Ovary (tissue), 9 donors: ENCODE data around the gene TMTC2. TPM values are rescaled to one million over a fixed set of nuclear protein-coding genes. Genes with fewer than 3 reads are reported as not detected.

ENCODE experiments used
- DNase-seq, 5 donors: peaks; one replicate each; pipeline ENCODE4 v3.0.0-alpha.2; 2019 to 2020
- H3K27ac ChIP-seq, 2 donors: fragments of 200-600 bp; one replicate each; pipeline versions ENCODE4 v1.5.1 to v1.8.0; 2019 to 2022
- H3K27me3 ChIP-seq: fragments of 200-600 bp; one replicate; pipeline ENCODE4 v1.8.0; 2022
- H3K36me3 ChIP-seq: fragments of 200-600 bp; sonication (generic); one replicate; pipeline ENCODE4 v1.5.1; 2019
- H3K4me1 ChIP-seq: one replicate; pipeline ENCODE4 v1.8.1; 2013; ENCODE audit warnings: mild to moderate bottlenecking, moderate library complexity; ENCODE audit not compliant: insufficient read depth
- H3K4me3 ChIP-seq: fragments of 200-600 bp; sonication (generic); one replicate; pipeline ENCODE4 v1.5.1; 2017
- H3K9me3 ChIP-seq, 2 donors: fragments of 200-600 bp in 1 of 2; sonication (generic) in 1 of 2; one replicate each; pipeline versions ENCODE4 v1.5.1 to v1.8.1; 2013 to 2019; ENCODE audit warnings: mild to moderate bottlenecking in 1 of 2, moderate library complexity in 1 of 2
- EP300 ChIP-seq: sonication (generic); formaldehyde crosslinking; IDR thresholded peaks from one replicate; pipeline ENCODE4 v1.6.1; 2017; ENCODE audit warnings: antibody characterized with exemption
- POLR2A ChIP-seq: fragments of 450-650 bp; IDR thresholded peaks from one replicate; pipeline ENCODE4 v1.6.1; 2017; ENCODE audit warnings: antibody characterized with exemption, mild to moderate bottlenecking, moderate library complexity
- WGBS, 3 donors: extraction: QIAGEN DNeasy Blood & Tissue Kit in 1 of 3; methylation state at CpG; one replicate each; pipeline versions ENCODE4 v1.1.5 to v1.1.7; 2013 to 2017; 5-methylcytosine and 5-hydroxymethylcytosine counted together
- intact Hi-C, 4 donors: fragments of 100-400 bp; cut with DNase I; formaldehyde crosslinking; loops; one replicate each; pipeline versions ENCODE4 v1.11.0 to v1.15.1; 2022 to 2023
- polyA plus RNA-seq, 2 donors: library from polyadenylated mRNA; stranded (reverse); fragments of 200-250 nt in 1 of 2; fragments of 350-450 nt in 1 of 2; fragmentation: Illumina TruSeq in 1 of 2; extraction: RNeasy Lipid Tissue Mini Kit (QIAGEN cat#74804) in 1 of 2; gene quantifications; one replicate each; pipeline ENCODE4 v1.2.3, GENCODE V29; 2013 to 2014
- total RNA-seq, 7 donors: library from RNA; depleted of rRNA in 2 of 7; stranded (reverse); fragments of >200 nt in 2 of 7; fragmentation: NEBNext Ultra II Directional in 3 of 7; extraction: Animal tissue kit (Norgen Biotek cat#: 25700) in 3 of 7; gene quantifications; one replicate each; pipeline versions ENCODE4 v1.1.0 to v1.2.4, GENCODE V29; 2016 to 2023
- TF ChIP-seq, protein P1 (sequence below), 3 donors: fragments of 450-650 bp in 2 of 3; fragments of 200-600 bp in 1 of 3; IDR thresholded peaks; one replicate each; pipeline versions ENCODE4 v1.5.1 to v1.8.0; 2016 to 2022; ENCODE audit warnings: antibody characterized with exemption in 3 of 3, mild to moderate bottlenecking in 1 of 3
- donor health status: DM: no; HTN: no; CAD: no; lungs with moderate emphysema.
- donor health status: DM: no; HTN: no; CAD: no.
- donor health status: Bipolar disorder and iron deficiency.
- donor health status: DM: yes; HTN: yes; CAD: no.
- donor health status: DM: no; HTN: no; CAD: no.
- donor health status: DM: yes; HTN: yes; CAD: no.

Gene TMTC2
- total and polyA plus RNA-seq, 9 donors = 2.0 to 22.6 (median 5.6) TPM

- no peak for DNase-seq
- WGBS, 3 donors = 86 to 90% (median 86%) methylated on average over 2 of the region's 2 CpGs
- H3K9me3 ChIP-seq = no peaks in the 10 kb centered on the region
- intact Hi-C loops = no loop called here
- no peaks in the 10 kb centered on the region for H3K27me3 ChIP-seq
- H3K4me1 ChIP-seq = no peaks in the 10 kb centered on the region
- TF ChIP-seq, protein P1, sequence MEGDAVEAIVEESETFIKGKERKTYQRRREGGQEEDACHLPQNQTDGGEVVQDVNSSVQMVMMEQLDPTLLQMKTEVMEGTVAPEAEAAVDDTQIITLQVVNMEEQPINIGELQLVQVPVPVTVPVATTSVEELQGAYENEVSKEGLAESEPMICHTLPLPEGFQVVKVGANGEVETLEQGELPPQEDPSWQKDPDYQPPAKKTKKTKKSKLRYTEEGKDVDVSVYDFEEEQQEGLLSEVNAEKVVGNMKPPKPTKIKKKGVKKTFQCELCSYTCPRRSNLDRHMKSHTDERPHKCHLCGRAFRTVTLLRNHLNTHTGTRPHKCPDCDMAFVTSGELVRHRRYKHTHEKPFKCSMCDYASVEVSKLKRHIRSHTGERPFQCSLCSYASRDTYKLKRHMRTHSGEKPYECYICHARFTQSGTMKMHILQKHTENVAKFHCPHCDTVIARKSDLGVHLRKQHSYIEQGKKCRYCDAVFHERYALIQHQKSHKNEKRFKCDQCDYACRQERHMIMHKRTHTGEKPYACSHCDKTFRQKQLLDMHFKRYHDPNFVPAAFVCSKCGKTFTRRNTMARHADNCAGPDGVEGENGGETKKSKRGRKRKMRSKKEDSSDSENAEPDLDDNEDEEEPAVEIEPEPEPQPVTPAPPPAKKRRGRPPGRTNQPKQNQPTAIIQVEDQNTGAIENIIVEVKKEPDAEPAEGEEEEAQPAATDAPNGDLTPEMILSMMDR (IDR thresholded peaks at IDR 0.05) = no peak
- no peak for TF ChIP-seq POLR2A
- no peak for TF ChIP-seq EP300
- H3K36me3 ChIP-seq = no peaks in the 10 kb centered on the region
- no peak overlapping the region for H3K27ac ChIP-seq
- no peak overlapping the region for H3K4me3 ChIP-seq
These were observed 256.3 kb downstream of the TMTC2 start for GRCh38 chr12:82942991-82943401.

DNA sequence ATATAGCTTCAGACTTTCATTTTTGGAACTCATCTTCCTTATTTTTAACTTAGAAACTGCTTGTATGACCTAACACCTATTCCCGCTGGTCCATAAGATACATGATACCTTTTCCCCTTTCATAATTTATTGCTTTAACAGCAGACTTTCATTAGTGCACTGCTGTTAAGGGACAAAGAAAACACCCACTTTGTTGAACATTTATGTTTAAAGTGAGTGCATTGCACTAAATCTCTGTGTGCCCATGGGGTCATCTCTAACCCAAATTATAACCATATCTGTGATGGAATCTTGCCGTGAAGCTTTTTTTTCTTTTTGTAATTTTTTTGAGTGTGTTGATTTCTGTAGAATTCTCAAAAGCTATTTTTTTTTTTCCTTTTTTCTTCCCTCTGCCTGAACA is 261.8 kb downstream of the TMTC2 start:
- Histone ChIP-seq H3K4me3 (no peak overlapping the region), H3K27me3 (no peaks in the 10 kb centered on the region), H3K36me3 (no peaks in the 10 kb centered on the region), H3K27ac (no peak overlapping the region), H3K4me1 (no peaks in the 10 kb centered on the region), H3K9me3 (no peaks in the 10 kb centered on the region)
- TF ChIP-seq POLR2A (no peak), EP300 (no peak)
- TF ChIP-seq, protein P1 (IDR thresholded peaks at IDR 0.05) = no peak
- no peak for DNase-seq
- 69 to 71% (median 69%) methylated on average over 2 of the region's 2 CpGs for WGBS, 3 donors
- intact Hi-C loops = no loop called here

DNA sequence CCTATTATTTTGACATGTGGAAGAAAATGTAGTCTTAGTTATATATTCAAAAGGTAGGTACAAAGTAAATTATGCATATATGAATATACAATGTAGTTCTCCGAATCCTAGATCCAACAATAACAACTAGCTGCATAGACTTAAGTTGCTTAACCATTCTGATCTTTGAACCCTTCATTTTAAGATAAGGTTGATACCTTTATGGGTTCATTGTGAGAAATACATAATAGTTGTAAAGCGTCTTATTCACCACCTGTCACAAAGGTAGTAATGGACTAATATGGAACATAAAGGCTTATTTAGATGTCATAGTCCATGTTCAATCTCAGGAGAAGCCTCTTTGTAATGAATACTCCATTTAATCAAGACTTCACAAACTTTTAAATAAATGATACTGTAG is 263.6 kb downstream of the TMTC2 start:
- DNase-seq = no peak
- intact Hi-C loops = no loop called here
- no peaks in the 10 kb centered on the region for H3K9me3 ChIP-seq
- no peaks in the 10 kb centered on the region for H3K4me1 ChIP-seq
- no peaks in the 10 kb centered on the region for H3K27me3 ChIP-seq
- WGBS, 3 donors = 95 to 97% (median 97%) methylated on average over 2 of the region's 2 CpGs
- H3K36me3 ChIP-seq = no peaks in the 10 kb centered on the region
- no peak overlapping the region for H3K27ac ChIP-seq
- TF ChIP-seq POLR2A = no peak
- no peak for TF ChIP-seq EP300
- TF ChIP-seq, protein P1 (IDR thresholded peaks at IDR 0.05) = no peak
- H3K4me3 ChIP-seq = no peak overlapping the region

DNA sequence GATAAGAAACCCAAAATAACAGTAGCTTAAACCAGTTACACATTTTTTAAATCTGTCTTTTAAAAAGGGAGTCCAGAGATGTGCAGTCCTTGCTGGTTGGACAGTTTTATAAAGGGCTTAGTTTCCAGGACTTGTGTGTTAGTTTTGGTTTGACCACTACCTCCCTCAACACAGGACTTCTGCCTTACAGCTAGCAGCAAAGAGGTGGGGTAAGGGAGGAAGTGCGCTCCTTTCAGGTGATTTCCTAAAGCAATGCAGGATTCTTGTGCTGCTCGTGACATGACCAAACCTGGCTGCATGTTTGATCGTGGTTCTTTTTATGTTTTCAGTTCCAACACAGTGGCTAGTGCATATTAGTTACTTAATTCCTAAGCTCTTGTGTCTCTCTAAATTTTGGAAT is 266.2 kb downstream of the TMTC2 start:
- Histone ChIP-seq H3K4me3 (no peak overlapping the region), H3K36me3 (no peaks in the 10 kb centered on the region), H3K4me1 (no peaks in the 10 kb centered on the region), H3K9me3 (no peaks in the 10 kb centered on the region), H3K27ac (no peak overlapping the region), H3K27me3 (no peaks in the 10 kb centered on the region)
- intact Hi-C loops = loop anchor here in 1 of 4 donors (1.0 kb wide), 1 partner anchor 40 kb away; no protein-coding TSS in a partner anchor
- DNase-seq = no peak
- WGBS, 3 donors = 93 to 95% (median 94%) methylated on average over 3 of the region's 3 CpGs
- TF ChIP-seq POLR2A = no peak
- no peak for TF ChIP-seq EP300
- TF ChIP-seq, protein P1 (IDR thresholded peaks at IDR 0.05) = no peak
